ENCODE results near the gene HAP1. TPM values are rescaled to one million over a fixed set of nuclear protein-coding genes. Genes with fewer than 3 reads are reported as not detected.

HAP1 gene
- total RNA-seq, 1 experiment from 2014 or later, result 2.5 TPM

- H3K4me3 Mint-ChIP-seq, result peak within 1 kb of the TSS; percentile 89 to 96
- peaks cover 2% of the 10 kb centered on the region for H3K23me2 ChIP-seq (ENCODE audit: insufficient read length, low read depth, low read length, poor library complexity, severe bottlenecking)
- no peak for TF ChIP-seq CTCF (conservative IDR thresholded peaks at IDR 0.05)
- H3K4me1 Mint-ChIP-seq, result peaks cover 8 to 29% of the 10 kb centered on the region in 2 experiments
- H2BK5ac ChIP-seq (ENCODE audit: insufficient read length, low read length), result peak within 1 kb of the TSS; percentile 37
- H3K56ac ChIP-seq (ENCODE audit: insufficient read length, low read depth, low read length), result no peak within 1 kb of the TSS
- no peak within 1 kb of the TSS for H2AFZ ChIP-seq (ENCODE audit: low read length)
- no peaks in the 10 kb centered on the region for H3K27me3 ChIP-seq (ENCODE audit: insufficient read depth, low read length)
- no peak within 1 kb of the TSS for H2BK15ac ChIP-seq (ENCODE audit: low read depth, low read length)
- H3K36me3 Mint-ChIP-seq (ENCODE audit: insufficient read depth in 1 of 3, low read depth in 3 of 3), result peaks cover 31 to 49% (median 37%) of the 10 kb centered on the region in 3 experiments
- peak within 1 kb of the TSS; percentile 99 for H3K4me2 ChIP-seq (ENCODE audit: insufficient read depth, insufficient read length, low read length)
- H3K9me3 ChIP-seq (ENCODE audit: control insufficient read depth, low read depth, low read length), result no peaks in the 10 kb centered on the region
- no peaks in the 10 kb centered on the region for H4K20me1 ChIP-seq (ENCODE audit: control insufficient read depth, insufficient read depth, insufficient read length)
- H4K91ac ChIP-seq (ENCODE audit: insufficient read length, low read depth, low read length), result no peak within 1 kb of the TSS
- peak within 1 kb of the TSS; percentile 33; the same call in 1 of the 2 replicates for H3K4ac ChIP-seq (ENCODE audit: low read depth, low read length)
- H3K27me3 Mint-ChIP-seq (ENCODE audit: low read depth), result peaks cover 5% of the 10 kb centered on the region
- H3K4me1 ChIP-seq (ENCODE audit: insufficient read depth, low read length), result peaks cover 3% of the 10 kb centered on the region; the same call in 1 of the 2 replicates
- H3T11ph ChIP-seq (ENCODE audit: low read length), result peak within 1 kb of the TSS; percentile 73
- H4K5ac ChIP-seq (ENCODE audit: insufficient read length, low read depth, low read length), result no peak within 1 kb of the TSS
- peaks cover 0 to 7% of the 10 kb centered on the region in 2 experiments; a peak in 2 of 5 replicates for H3K9me3 Mint-ChIP-seq
- H4K8ac ChIP-seq (replicated peaks; ENCODE audit: insufficient read length, low read depth, low read length), result no peak within 1 kb of the TSS
- peaks cover 6% of the 10 kb centered on the region; the same call in 1 of the 2 replicates for H3K79me2 ChIP-seq (ENCODE audit: insufficient read depth, low read length)
- H3K9ac ChIP-seq (ENCODE audit: extremely low read depth, insufficient read length, low read length), result peak within 1 kb of the TSS; percentile 91
- peak; percentile 100 for DNase-seq
- H2BK12ac ChIP-seq (ENCODE audit: insufficient read length, low read depth, low read length), result no peak within 1 kb of the TSS
- peak within 1 kb of the TSS; percentile 92 for H3K18ac ChIP-seq (ENCODE audit: insufficient read length, low read depth, low read length)
- no peak within 1 kb of the TSS for H3K23ac ChIP-seq (ENCODE audit: insufficient read length, low read depth, low read length)
- H3K27ac Mint-ChIP-seq, result peak within 1 kb of the TSS; percentile 99 to 100 (median 99)
- peak within 1 kb of the TSS; percentile 69 for H3K27ac ChIP-seq (ENCODE audit: insufficient read length, low read depth, low read length)
- peak within 1 kb of the TSS; percentile 94 for H2BK120ac ChIP-seq (ENCODE audit: low read depth, low read length, poor library complexity, severe bottlenecking)
- H2AK5ac ChIP-seq (ENCODE audit: insufficient read length, low read length), result no peak within 1 kb of the TSS
- no peaks in the 10 kb centered on the region for H3K79me1 ChIP-seq (ENCODE audit: insufficient read depth, low read depth, low read length, poor library complexity, severe bottlenecking)
- peak within 1 kb of the TSS; percentile 92 for H3K14ac ChIP-seq (ENCODE audit: insufficient read depth, low read length)
- H2BK20ac ChIP-seq (ENCODE audit: low read depth, low read length, poor library complexity, severe bottlenecking), result no peak within 1 kb of the TSS
- no CpG with 5 or more reads among the region's 81 CpGs for WGBS (ENCODE audit: extremely low coverage, insufficient read length, low lambda C conversion rate)
These were observed 45.6 kb downstream of the HAP1 start, which contains the start of gene EIF1 for GRCh38 chr17:41688641-41689496. TSS of gene EIF1 (plus strand) at chr17:41688885. CDS start at chr17:41689039, 154 bp downstream.
